GM19372 (cell line): ENCODE measurements around the gene VIM.

Experiments used
- ATAC-seq: cut with Tn5 transposase; IDR thresholded peaks from one replicate; pipeline ENCODE4 v1.9.1; 2021; ENCODE audit warnings: mild to moderate bottlenecking, low read depth, moderate library complexity; ENCODE audit not compliant: unreplicated experiment

Gene VIM

GRCh38 chr10:17209302-17209701, 18.7 kb upstream of the VIM start:
- ATAC-seq: no peak

GRCh38 chr10:17209881-17210280, 18.2 kb upstream of the VIM start:
- ATAC-seq: no peak

GRCh38 chr10:17210361-17210760, 17.7 kb upstream of the VIM start:
- ATAC-seq: no peak

- ATAC-seq: no peak
Observed at GRCh38 chr10:17212802-17213221, 15.2 kb upstream of the VIM start.

GRCh38 chr10:17213646-17214349, 14.2 kb upstream of the VIM start:
- no peak for ATAC-seq

- ATAC-seq: no peak
Observed at GRCh38 chr10:17214526-17214925, 13.5 kb upstream of the VIM start.

GRCh38 chr10:17214971-17215781, 12.9 kb upstream of the VIM start:
- no peak for ATAC-seq

GRCh38 chr10:17215782-17216122, 12.3 kb upstream of the VIM start:
- ATAC-seq: no peak

- ATAC-seq: peak; percentile 99
Observed at GRCh38 chr10:17216217-17216900, 11.7 kb upstream of the VIM start.

- ATAC-seq: no peak
Observed at GRCh38 chr10:17216901-17217395, 11.1 kb upstream of the VIM start.

GRCh38 chr10:17217631-17218232, 10.3 kb upstream of the VIM start:
- no peak for ATAC-seq

GRCh38 chr10:17219024-17219423, 9.0 kb upstream of the VIM start:
- no peak for ATAC-seq

GRCh38 chr10:17220652-17221100, 7.4 kb upstream of the VIM start:
- no peak for ATAC-seq

GRCh38 chr10:17222329-17222728, 5.7 kb upstream of the VIM start:
- ATAC-seq: no peak

- ATAC-seq: no peak
Observed at GRCh38 chr10:17225808-17226207, 2.2 kb upstream of the VIM start.

GRCh38 chr10:17226891-17227303, 1.1 kb upstream of the VIM start:
- ATAC-seq: no peak

GRCh38 chr10:17227367-17228090, 512 bp upstream of the VIM start:
- ATAC-seq: peak; percentile 13

- peak; percentile 16 for ATAC-seq
Observed at GRCh38 chr10:17229016-17229716, 1.1 kb downstream of the VIM start.

- peak; percentile 6 for ATAC-seq
Observed at GRCh38 chr10:17229717-17229966, 1.6 kb downstream of the VIM start.
